Fibroblast of the conjunctiva (primary cell): ENCODE data around the gene ZG16.
A peak's percentile ranks its signal among the peaks of the same experiment; 100 is the strongest.
"Not testable (repeated sequence)": the region's sequence is repeated elsewhere in the genome, so short reads cannot be mapped to it uniquely, and the experiment has no call there.

ENCODE experiments used
- DNase-seq: peaks from one replicate; pipeline ENCODE4 v3.0.0-alpha.2; 2010; ENCODE audit warnings: low read depth

ZG16 gene

DNA sequence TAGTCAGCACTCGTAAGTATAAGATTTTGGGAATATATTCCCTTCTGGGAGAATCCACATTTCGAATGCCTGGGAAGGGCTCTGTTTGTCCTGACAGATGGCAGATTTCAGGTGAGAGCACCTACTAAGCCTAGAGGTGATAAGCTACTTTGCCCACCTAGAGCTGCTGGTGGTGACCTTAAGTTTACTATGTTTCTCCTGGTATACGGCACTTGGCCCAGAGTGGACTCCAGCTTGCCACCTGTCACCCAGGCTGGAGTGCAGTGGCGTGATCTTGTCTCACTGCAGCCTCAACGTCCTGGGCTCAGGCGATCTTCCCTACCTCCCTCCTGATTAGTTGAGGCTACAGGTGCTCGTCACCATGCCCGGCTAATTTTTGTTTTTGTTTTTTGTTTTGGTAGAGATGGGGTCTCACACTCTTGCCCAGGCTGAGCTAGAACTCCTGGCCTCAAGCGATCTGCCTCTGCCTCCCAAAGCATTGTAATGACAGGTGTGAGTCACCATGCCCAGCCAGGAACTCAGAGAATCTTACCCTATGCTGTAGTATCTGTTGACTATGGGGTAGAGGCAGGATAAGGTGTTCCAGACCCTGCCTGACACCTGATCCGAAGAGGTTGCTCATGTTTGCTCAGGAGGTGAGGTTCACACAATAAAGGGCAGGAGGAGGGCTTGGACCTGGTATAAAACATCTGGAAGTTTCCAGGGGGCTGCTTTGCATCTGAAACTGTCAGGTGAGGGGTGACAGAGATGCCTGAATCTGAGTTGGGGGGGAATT, at the start of gene ZG16:
Gene ZG16, plus strand, starts transcription at position 681 of the 775 bp plus-strand sequence. CDS start 1,011 bp downstream, outside the sequence.
- no peak for DNase-seq

DNA sequence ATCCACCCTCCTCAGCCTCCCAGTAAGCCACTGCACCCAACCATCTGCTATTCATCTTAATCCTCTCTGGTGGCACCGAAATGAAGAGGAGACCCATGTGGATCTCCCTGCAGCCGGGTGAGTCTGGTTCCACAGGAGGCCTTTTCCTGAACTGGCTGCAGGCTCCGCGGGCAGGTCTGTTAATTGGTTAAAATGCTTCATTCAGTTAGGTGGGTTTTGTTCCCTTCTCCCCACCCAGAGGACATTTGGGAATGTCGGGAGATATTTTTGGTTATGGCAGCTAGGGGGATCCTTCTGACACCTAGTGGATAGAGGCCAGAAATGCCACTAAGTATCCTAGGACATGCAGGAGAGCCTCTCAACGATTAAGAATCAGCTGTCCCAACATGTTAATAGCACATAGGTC, 48.9 kb upstream of the ZG16 start:
- peak; percentile 29 for DNase-seq

GRCh38 chr16:29730649-29731048, 47.4 kb upstream of the ZG16 start:
- no peak for DNase-seq

- not testable (repeated sequence) for DNase-seq
Observed at GRCh38 chr16:29731768-29732601, 46.1 kb upstream of the ZG16 start.

- DNase-seq: no peak
Observed at GRCh38 chr16:29734786-29735185, 43.3 kb upstream of the ZG16 start.

- no peak for DNase-seq
Observed at GRCh38 chr16:29736112-29736511, 41.9 kb upstream of the ZG16 start.

- no peak for DNase-seq
Observed at GRCh38 chr16:29736764-29737163, 41.3 kb upstream of the ZG16 start.

DNA sequence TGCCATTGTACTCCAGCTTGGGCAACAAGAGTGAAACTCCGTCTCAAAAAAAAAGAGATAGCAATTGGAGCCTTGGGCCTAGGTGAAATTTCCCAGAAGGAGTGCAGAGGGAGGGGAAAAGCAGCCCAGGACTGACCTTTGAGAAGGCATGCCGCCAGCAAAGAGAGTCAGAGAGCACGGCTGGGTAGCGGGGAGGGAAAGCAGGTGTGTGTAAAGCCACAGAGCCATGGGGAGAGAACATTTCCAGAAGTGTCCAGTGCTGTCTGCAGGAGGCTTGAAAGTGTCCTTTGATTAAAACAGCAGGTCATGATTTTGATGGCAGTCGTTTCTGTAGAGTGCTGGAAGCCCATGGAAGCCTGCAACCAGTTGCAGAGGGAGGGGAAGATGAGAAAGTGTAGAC, 40.3 kb upstream of the ZG16 start:
- no peak for DNase-seq

- DNase-seq: no peak
Observed at GRCh38 chr16:29738514-29738913, 39.5 kb upstream of the ZG16 start.

- DNase-seq: not testable (repeated sequence)
Observed at GRCh38 chr16:29739927-29740629, 38.0 kb upstream of the ZG16 start.

- not testable (repeated sequence) for DNase-seq
Observed at GRCh38 chr16:29740630-29741015, 37.4 kb upstream of the ZG16 start.

DNA sequence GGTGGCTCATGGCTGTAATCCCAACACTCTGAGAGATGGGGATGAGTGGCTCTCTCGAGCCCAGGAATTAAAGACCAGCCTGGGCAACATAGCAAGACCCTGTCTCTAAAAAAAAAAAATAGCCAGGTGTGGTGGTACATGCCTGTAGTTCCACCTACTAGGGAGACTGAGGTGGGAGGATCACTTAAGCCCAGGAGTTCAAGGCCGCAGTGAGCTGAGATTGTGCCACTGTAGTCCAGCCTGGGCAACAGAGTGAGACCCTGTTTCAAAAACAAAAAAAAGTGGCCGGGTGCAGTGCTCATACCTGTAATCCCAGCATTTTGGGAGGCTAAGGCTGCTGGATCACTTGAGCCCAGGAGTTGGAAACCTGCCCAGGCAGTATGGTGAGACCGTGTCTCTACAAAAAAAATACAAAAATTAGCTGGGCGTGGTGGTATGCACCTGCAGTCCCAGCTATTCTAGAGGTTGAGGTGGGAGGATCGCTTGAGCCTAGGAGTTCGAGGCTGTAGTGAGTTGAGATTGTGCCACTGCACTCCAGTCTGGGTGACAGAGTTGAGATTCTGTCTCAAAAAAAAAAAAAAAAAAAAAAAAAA, 35.3 kb upstream of the ZG16 start:
- no peak for DNase-seq

- DNase-seq: no peak
Observed at GRCh38 chr16:29743475-29743826, 34.6 kb upstream of the ZG16 start.

DNA sequence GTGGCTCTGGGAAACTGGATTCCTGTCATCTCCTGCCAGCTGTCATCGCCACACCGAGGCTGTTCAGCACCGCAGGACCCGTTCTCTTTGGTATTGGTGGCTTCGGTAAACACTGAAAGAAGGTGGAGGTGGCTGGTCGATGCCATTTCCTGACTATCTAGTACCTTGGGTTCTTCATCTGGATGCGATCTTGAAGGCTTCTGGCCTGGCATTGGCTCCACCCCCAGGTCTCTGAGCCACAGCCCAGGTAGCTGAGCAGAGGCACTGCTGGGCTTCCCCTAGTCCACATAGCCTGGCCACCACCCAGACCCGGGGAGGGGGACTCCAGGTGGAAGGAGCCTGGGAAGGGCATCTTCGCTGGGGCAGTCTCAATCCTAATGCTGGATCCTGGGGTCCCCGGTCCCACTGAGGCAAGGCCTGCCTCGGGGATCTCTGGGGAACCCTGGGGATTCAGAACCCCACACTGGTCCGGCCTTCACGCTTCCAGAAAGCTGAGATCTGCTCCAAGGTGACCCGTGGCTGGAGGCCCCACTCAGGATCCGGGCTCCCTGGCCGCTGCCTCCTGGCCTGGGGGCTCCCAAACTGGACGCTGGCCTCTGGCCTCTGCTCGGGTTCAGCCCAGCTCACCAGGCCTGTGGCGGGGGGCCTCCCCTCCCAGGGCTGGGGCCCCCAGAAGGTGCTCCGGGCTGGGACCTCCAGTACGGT, 34.1 kb upstream of the ZG16 start:
- no peak for DNase-seq

DNA sequence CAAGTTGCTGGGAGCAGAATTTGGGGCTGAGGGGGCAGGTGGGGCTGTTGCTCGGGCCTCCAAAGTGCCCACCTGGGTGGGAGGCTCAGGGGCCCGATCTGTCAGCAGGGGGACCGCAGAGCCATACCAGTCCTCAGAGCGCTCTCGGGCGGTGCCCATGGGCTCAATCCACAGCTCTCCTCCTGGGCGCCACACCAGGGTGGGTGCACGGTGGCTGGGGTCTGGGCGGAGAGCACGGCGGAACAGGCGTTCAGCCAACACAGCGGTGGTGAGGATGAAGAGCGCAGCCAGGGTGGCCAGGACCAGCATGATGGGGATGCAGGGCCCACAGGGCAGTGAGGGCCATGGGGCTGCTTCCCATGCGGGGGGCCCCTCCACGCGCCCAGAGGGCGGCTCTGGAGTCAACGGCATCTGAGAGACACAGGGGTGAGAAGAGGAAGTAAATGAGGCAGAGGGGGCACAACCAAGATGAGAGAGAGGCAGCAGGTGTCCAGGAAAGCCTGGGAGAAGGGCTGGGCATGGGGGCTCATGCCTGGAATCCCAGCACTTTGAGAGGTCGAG, 33.4 kb upstream of the ZG16 start:
- no peak for DNase-seq

DNA sequence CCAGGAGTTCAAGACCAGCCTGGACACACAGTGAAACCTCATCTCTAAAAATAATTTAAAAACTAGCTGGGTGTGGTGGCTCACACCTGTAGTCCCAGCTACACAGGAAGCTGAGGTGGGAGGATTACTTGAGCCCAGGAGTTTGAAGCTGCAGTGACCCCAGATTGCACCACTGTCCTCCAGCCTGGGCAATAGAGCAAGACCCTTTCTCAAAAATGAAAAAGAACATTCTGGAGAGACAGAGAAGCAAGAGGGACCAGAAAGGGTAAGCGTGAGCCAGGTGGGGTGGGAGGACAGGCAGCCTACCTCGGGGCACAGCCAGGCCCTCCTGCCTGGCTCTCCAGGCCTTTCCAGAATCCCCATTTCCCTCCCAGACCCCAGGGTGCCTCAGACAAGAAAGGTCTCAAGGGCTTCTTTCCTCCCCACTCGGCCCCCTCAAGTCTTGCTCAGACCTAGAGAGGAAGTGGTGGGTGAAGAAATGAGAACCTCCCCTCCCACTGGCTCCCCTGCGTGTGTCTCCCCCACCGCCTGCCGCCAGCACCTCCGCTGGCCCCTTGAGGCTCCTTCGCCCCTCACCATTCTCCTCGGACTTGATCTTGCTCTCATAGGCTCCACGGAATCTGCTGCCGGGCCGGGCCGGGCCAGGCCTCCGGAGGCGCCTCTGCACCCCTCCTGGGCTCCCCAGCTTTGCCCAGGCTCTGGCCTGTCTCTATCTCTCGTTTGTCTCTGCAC, 32.8 kb upstream of the ZG16 start:
- no peak for DNase-seq

GRCh38 chr16:29745853-29746345, 32.2 kb upstream of the ZG16 start, which contains the start of gene C16orf54:
Gene C16orf54 (minus strand): TSS chr16:29745990. CDS start chr16:29744951, 1,039 bp downstream.
- no peak for DNase-seq

GRCh38 chr16:29746518-29746917, 31.5 kb upstream of the ZG16 start:
- DNase-seq: not testable (repeated sequence)

DNA sequence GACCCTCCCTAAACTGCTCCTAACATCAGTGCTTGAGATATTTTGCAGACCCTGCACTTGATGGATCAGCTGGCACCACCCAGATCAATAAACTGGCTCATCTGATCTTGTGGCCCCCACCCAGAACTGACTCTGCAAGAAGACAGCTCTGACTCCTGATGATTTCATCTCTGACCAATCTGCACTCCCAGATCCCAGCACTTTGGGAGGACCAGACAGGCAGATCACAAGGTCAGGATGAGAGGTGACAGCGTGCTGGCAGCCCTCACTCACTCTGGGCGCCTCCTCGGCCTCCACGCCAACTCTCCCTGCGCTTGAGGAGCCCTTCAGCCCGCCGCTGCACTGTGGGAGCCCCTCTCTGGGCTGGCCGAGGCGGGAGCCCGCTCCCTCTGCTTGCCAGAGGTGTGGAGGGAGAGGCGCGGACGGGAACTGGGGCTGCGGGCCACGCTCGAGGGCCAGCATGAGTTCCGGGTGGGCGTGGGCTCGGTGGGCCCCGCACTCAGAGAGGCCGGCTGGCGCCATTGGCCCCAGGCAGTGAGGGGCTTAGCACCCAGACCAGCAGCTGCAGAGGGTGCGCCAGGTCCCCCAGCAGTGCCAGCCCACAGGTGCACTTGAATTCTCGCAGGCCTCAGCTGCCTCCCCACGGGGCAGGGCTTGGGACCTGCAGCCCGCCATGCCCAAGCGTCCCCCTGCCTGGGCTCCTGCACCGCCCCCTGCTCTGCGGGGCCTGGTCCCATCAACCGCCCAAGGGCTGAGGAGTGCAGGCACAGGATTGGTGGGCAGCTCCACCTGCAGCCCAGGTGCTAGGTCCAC, 29.9 kb upstream of the ZG16 start:
- DNase-seq: no peak
